ENCODE measurements around the gene LASP1.

The LASP1 gene

DNA sequence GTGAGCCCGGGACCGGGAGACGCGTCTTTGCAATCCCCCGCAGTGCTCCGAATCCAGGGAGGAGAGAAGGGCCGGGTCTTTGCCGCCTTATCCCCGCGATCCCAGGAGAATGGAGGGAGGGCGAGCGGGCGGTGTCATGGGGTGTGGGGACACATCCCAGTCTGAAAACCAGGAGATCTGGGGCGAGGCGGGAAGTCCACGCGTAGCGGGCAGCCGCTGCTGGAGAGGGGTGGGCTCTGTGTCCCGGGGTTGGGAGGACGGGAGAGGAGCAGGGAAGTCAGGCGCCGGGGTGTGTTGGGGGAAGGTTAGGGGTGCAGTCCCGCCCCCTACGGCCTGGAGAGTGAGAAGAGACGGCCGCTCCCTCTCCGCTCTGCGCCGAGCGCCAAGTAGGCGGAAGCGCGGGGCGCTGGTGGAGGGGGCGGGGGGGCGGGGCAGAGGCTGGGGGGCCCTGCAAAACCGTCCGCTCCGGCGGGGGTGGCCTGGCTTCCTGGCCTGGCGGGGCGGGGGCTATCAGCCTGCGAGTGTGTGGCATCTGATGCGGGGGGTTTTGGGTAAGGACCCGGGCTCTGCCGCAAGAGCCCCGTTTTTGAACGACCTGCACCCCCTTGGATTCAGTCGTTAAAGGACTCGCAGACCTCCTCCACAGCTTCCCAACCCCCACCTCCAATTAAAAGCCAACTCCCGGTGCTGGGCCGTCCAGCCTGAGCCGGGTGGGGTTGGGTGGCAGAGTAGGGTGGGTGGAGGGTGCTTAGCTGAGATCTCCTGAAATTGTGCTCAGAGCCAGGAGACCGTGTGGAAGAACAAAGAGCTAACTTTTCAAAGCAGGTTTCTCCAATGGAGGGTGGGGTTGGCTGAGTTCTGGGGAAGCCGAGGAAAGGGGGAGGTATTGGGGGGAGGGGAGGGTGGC lies 654 bp downstream of the LASP1 start:
- peak; percentile 61 for DNase-seq

GRCh38 chr17:38871247-38872015 lies 1.6 kb downstream of the LASP1 start:
- peak; percentile 67 for DNase-seq

DNA sequence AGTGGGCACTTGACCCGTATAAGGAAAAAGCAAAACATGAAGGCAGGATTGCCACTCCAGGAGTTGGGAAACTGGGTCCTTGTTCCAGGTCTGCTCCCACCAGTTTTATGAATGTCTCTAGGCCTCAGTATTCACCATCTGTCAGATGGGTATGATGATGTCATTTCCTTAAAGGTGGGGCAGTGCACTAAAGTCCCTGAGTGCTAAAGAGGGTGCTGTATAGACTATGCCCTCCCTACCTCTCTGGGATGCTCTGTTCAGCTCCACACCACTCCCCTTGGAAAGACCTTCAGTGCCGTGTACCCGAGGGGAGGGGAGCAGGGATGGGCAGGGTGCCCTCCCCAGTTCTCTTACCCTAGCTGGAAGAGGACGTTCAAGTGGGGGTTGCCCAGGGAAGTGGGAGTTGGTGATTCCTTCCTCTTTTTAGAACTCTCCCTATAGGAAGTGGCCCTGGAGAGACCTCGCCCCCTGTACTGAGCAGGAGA lies 2.2 kb downstream of the LASP1 start:
- DNase-seq, result no peak

DNA sequence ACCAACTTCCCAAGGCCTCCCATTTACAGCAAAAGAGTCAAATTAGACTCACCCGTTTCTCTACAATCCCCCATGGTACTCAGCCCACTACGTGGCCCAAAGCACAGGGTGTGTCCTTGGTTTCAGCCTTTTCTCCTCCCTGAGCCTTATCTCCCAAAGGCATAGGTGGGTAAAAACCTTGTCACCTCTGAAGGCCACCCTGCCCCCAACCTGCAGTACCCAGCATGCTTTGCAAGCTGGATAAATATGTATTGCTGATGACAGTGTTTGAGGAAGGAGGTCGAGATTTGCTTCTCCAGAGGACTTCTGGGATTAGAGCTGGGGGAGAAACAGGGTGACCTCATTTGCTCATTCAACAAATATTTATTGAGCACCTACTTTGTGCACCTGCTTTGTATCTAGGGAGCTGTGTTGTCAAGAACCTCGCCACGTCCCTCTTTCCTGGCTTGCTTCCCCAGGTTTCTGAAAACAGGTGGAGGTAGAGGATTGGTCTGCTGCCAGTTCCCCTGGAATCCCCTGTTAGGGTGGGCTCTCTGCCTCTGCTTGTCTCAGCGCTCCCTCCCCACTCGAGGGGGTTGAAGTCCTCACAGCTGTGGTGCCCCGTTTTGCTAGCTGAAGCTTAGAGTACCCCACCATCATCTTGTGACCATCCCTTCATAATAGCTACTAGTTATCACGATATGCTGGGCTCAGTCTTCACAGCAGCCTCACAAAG lies 3.0 kb downstream of the LASP1 start:
- no peak for DNase-seq

DNA sequence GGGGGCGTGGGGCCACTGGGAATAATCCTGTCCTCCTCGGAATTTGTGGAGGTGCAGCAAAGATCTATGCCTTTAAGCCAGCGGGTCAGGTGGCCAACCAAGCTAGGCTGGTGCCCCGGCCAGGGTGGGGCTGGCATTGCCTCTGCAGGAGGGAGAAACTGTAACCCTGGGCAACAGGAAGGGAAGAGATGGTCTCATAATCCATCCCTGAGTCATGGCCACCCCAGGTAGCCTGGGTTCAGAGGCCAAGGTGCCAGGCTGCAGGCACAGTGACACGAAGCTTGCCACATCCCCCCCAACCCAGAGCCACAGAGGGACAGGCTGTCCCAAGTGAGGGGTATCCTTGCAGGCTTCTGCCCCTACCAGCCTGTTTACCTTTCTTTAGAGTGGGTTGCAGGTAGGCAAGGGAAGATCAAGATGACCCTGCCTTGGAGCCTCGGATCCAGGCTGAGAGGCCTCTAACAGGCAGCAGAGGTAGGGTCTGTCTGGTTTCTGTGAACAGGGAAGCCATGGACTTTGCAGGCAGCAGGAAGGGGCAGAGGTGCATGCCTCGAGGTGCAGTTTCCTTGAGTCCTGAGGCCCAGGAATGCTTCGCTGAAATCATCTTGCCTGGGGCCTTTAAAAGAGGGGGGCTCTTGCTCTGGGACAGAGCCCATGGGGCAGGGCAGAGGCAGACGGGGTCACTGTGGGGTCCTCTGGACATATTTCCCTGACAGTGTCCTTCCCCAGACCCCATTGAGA lies 4.0 kb downstream of the LASP1 start:
- DNase-seq, result no peak

DNA sequence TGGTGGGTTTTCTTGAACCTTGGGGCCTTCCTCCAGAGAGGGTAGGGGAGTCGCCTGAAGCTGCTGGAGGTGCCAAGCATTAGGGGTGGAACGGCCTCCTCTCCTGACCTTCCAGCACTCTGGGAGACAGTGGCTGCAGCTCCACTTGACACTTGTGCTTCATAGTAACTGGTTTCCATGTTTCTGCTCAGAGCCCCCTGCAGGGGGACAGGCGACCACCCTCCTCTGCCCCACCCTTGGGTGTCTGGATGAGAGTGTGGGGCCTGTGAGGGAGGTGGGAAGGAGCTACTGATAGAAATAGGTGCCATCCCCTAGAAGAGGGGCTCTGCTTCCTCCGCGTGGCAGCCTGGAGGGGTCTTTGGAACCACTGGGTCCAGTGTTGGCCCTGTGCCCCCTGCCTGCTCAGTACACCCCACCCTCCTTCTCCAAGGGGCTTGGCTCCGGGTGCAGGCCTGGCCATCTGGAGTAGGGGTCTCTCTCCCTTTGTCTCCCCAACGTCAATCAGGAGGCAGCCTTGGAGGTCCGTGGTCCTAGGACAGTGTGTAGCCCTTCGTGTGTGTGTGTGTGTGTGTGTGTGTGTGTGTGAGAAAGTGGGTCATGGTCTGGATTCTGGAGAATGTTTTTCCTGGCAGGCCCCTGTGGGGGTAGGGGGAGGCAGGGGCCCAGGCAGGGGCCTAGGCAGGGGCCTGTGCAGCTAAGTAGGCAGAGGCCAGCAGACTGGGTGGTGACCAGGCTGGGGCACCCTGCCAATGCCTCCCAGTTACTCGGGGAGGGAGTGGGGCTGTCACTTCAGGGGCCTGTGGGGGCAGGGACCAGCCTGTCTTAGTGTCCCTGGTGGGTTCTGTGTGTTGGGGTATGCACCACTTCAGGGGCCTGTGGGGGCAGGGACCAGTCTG lies 4.9 kb downstream of the LASP1 start:
- DNase-seq, result no peak

DNA sequence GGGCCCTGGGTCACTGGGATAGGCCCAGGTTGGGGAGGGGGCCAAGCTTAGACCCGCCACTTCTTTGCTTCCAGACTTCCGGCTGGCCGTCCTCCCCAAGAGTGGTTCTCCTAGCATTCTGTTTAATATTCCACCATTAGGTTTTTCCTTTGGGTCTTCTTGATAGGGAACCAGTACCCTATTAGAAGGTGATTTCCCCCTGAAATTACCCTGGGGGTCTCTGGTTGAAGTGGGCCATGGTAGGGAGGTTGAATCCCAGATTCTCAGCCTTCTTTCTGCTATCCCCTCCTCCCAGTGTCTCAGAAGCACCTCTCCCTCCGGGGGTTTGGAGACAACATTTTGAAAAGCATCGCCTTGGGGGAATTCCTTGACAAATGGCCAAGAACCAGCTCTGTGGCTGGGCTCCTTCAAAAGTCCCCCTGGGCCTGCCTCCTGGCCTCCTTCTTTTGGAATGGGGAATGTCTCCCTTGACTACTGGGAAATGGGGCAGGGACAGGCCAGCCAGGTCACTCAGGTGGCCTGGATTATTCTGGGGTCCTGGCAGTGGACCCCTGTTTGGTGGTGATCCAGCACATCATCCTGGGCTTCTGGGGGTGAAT lies 5.7 kb downstream of the LASP1 start:
- DNase-seq, result no peak

GRCh38 chr17:38877130-38877851 lies 7.4 kb downstream of the LASP1 start:
- peak; percentile 38 for DNase-seq

DNA sequence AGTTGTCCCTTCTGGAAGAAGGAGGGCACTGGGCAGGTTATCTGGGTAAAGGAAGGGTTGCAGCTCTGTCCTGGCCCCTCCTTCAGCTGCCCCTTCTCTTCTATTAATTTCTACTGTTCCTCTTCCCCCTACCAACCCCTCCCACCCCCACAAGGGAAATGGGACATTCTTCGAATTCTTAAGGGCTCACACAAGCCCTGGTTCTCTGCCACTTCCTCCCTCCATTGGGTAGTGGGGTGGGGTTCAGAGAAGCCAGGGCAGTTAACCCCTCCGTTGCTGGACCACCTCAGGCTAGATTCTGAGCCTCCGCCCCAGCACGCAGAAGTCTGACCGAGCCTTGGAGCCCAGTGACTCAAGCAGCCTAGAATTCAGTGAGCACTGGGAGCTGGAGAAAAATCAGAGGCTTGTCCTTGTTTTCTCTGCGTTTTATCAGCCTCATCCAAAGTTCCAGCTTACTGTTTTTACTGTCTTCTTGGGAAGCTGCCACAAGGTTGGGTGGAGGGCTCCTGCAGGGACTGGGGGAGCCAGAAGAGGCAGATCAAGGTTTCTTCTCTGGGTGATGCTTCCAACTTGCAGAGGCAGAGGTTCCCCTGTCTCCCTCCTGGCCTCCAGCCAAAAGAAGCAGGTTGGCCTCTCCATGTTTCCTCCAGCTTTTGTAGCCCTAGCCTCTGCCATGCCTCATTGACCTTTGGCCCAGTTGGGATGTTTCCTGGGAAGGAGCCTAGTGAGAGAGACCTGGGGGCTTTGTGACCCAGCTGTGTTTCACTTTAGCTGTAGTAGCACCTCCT lies 10.2 kb downstream of the LASP1 start:
- no peak for DNase-seq

GRCh38 chr17:38881600-38882191 lies 11.8 kb downstream of the LASP1 start:
- DNase-seq, result no peak

GRCh38 chr17:38882870-38883269 lies 13.0 kb downstream of the LASP1 start:
- DNase-seq, result no peak

- no peak for DNase-seq
These were observed 14.0 kb downstream of the LASP1 start for GRCh38 chr17:38883592-38884526.

DNA sequence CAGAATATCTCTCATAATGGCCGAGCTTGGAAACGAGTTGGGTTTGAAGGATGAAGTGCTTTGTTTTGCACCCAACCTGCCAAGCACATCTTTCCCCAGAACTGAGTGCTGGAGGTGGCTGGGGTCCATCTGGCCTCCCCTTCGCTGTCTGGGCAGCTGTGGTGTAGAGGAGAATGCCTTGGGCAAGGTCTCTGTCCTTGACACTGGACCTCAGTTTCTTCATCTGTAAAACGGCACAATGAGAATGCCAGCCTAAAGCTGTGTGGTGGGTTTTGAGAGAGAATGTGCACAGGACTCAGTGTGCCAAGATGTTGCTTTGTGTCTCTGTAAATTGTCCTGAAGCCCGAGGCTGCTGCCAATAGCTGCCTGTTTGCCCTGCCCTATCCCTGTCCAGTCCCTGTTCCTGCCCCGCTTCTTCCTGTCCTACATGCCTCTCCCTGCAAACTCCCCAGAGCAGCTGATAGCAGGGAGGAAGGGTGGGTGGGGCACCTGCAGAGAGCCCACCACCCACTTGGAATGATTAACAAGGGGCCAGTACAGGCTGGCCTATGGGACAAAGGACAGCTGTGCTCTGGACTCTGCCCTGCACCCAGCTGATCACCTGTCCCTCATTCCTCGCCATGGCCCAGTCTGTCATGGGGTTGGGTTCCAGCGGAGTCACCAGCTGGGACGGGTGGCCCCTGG lies 15.3 kb downstream of the LASP1 start:
- no peak for DNase-seq

DNA sequence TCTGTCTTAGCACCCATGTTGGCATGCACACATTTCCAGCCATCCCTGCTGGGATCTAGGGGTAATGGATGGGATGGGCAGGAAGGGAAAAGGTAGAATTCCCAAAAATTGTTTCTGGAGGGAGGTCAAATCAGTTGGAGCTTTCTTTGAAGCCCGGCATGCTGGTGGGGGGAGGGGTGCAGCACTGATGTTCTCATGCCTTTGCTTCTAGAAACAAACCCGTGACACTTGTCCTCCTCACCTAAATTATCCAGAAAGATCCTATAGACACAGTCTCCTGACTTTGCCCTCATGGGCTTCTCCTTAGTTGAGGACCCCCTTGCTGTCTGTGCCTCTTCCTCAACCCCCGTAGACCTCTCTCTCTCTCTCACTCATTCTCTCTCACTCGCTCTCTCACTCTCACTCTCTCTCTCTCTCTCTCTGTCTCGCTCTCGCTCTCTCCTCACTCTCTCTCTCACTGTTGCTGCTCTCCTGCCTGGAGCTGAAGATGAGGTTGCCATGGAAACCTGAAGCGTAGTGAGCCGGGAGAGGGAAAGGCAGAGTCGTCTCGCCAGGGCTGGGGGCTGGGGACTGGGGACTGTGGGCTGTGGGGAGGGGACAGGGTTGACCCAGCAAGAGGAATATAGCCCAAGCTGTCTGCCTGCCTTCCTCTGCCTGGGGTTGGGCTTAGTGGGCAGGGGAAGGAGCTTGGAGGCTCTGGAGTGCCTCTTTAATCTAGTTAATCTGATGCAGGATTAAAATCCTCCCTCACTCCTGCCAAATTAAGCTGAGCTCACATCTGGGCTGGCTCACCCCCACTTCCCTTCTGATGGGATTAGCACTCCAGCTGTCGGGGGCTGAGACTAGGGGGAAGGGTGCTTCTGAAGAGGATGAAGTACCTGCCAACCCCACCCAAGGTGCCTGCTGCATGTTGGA lies 16.1 kb downstream of the LASP1 start:
- no peak for DNase-seq

- DNase-seq, result no peak
These were observed 16.8 kb downstream of the LASP1 start for GRCh38 chr17:38886643-38887010.

- DNase-seq, result no peak
These were observed 19.0 kb downstream of the LASP1 start for GRCh38 chr17:38888842-38889241.

Measured in activated CD4-positive, alpha-beta T cell treated with anti-CD3 and anti-CD28 coated beads, Interleukin-2, amount 50 U/mL, for 1 hour (primary cell).